ENCODE results near the gene ARHGAP10.
A peak's percentile ranks its signal among the peaks of the same experiment; 100 is the strongest.

The ARHGAP10 gene

GRCh38 chr4:147732518-147733235 lies 789 bp downstream of the ARHGAP10 start:
- DNase-seq = peak; percentile 53

- no peak for DNase-seq
Measured at GRCh38 chr4:147733716-147734344, 1.9 kb downstream of the ARHGAP10 start.

- no peak for DNase-seq
Measured at GRCh38 chr4:147734496-147734895, 2.6 kb downstream of the ARHGAP10 start.

- no peak for DNase-seq
Measured at GRCh38 chr4:147735413-147736301, 3.8 kb downstream of the ARHGAP10 start.

GRCh38 chr4:147736458-147736857 lies 4.6 kb downstream of the ARHGAP10 start:
- DNase-seq = no peak

- no peak for DNase-seq
Measured at GRCh38 chr4:147737623-147738022, 5.7 kb downstream of the ARHGAP10 start.

- DNase-seq = no peak
Measured at GRCh38 chr4:147739239-147739823, 7.4 kb downstream of the ARHGAP10 start.

- DNase-seq = no peak
Measured at GRCh38 chr4:147740176-147740575, 8.3 kb downstream of the ARHGAP10 start.

- no peak for DNase-seq
Measured at GRCh38 chr4:147741190-147741788, 9.4 kb downstream of the ARHGAP10 start.

GRCh38 chr4:147747787-147748454 lies 16.0 kb downstream of the ARHGAP10 start:
- DNase-seq = no peak

GRCh38 chr4:147749811-147750321 lies 18.0 kb downstream of the ARHGAP10 start:
- no peak for DNase-seq

GRCh38 chr4:147753047-147753446 lies 21.2 kb downstream of the ARHGAP10 start:
- no peak for DNase-seq

- no peak for DNase-seq
Measured at GRCh38 chr4:147754037-147754445, 22.2 kb downstream of the ARHGAP10 start.

- no peak for DNase-seq
Measured at GRCh38 chr4:147755561-147756295, 23.8 kb downstream of the ARHGAP10 start.

GRCh38 chr4:147756417-147756816 lies 24.5 kb downstream of the ARHGAP10 start:
- no peak for DNase-seq

GRCh38 chr4:147760176-147760575 lies 28.3 kb downstream of the ARHGAP10 start:
- no peak for DNase-seq

- DNase-seq = no peak
Measured at GRCh38 chr4:147760695-147761094, 28.8 kb downstream of the ARHGAP10 start.

GRCh38 chr4:147761218-147761883 lies 29.5 kb downstream of the ARHGAP10 start:
- no peak for DNase-seq

GRCh38 chr4:147764337-147764736 lies 32.4 kb downstream of the ARHGAP10 start:
- DNase-seq = no peak

- DNase-seq = no peak
Measured at GRCh38 chr4:147765121-147765529, 33.2 kb downstream of the ARHGAP10 start.

- no peak for DNase-seq
Measured at GRCh38 chr4:147768113-147768512, 36.2 kb downstream of the ARHGAP10 start.
